Peyer's patch (tissue), 4 donors: ENCODE results near the gene TXNDC16. TPM values are rescaled to one million over a fixed set of nuclear protein-coding genes. Genes with fewer than 3 reads are reported as not detected.

Source experiments
- DNase-seq, 3 donors: peaks; one replicate each; pipeline ENCODE4 v3.0.0-alpha.2; 2017 to 2019
- H3K27ac ChIP-seq, 4 donors: fragments of 200-600 bp; sonication (generic); one replicate each; pipeline ENCODE4 v1.5.1; 2016 to 2019
- H3K27me3 ChIP-seq, 2 donors: fragments of 200-600 bp; sonication (generic); one replicate each; pipeline ENCODE4 v1.5.1; 2019
- H3K36me3 ChIP-seq, 3 donors: fragments of 200-600 bp; sonication (generic); one replicate each; pipeline ENCODE4 v1.5.1; 2016 to 2019
- H3K4me1 ChIP-seq, 4 donors: fragments of 200-600 bp; sonication (generic); one replicate each; pipeline ENCODE4 v1.5.1; 2016 to 2019
- H3K4me3 ChIP-seq, 4 donors: fragments of 200-600 bp; sonication (generic); 1 replicate in 3 of 4; 2 replicates in 1 of 4; pipeline ENCODE4 v1.5.1; 2016 to 2019; ENCODE audit warnings: mild to moderate bottlenecking in 1 of 4
- H3K9me3 ChIP-seq, 4 donors: fragments of 200-600 bp; sonication (generic); one replicate each; pipeline ENCODE4 v1.5.1; 2016 to 2019; ENCODE audit warnings: mild to moderate bottlenecking in 1 of 4
- POLR2A ChIP-seq, 2 donors: fragments of 450-650 bp; IDR thresholded peaks; one replicate each; pipeline ENCODE4 v1.5.1; 2017; ENCODE audit warnings: antibody characterized with exemption in 2 of 2, mild to moderate bottlenecking in 2 of 2, moderate library complexity in 2 of 2
- total RNA-seq, 4 donors: library from RNA; depleted of rRNA; stranded (reverse); fragments of >200 nt; gene quantifications; one replicate each; pipeline ENCODE4 v1.1.0, GENCODE V29; 2016
- TF ChIP-seq, protein P1 (sequence below), 6 experiments: fragments of 450-650 bp in 4 of 6; fragments of 200-600 bp in 2 of 6; sonication (generic) in 1 of 6; IDR thresholded peaks; one replicate each; pipeline ENCODE4 v1.5.1; 2017 to 2019; ENCODE audit warnings: antibody characterized with exemption in 6 of 6, mild to moderate bottlenecking in 3 of 6, moderate library complexity in 1 of 6

Gene TXNDC16
- 1 to 10 TPM; 3.3 to 5.6 (median 4.6) TPM for total RNA-seq

GRCh38 chr14:52552063-52552988 is at the start of gene TXNDC16, which contains the start of gene GPR137C:
TXNDC16 (minus strand) TSS chr14:52552505; CDS start chr14:52543557, 8,948 bp downstream.
GPR137C (plus strand) TSS chr14:52552836; CDS start chr14:52553148, 312 bp downstream.
- no peaks in the 10 kb centered on the region for H3K27me3 ChIP-seq
- H3K27ac ChIP-seq = peak within 1 kb of the TSS; percentile 81 to 91 (median 89)
- peak; percentile 100 for DNase-seq
- H3K4me3 ChIP-seq = peak within 1 kb of the TSS; percentile 66 to 81 (median 74)
- TF ChIP-seq, protein P1, sequence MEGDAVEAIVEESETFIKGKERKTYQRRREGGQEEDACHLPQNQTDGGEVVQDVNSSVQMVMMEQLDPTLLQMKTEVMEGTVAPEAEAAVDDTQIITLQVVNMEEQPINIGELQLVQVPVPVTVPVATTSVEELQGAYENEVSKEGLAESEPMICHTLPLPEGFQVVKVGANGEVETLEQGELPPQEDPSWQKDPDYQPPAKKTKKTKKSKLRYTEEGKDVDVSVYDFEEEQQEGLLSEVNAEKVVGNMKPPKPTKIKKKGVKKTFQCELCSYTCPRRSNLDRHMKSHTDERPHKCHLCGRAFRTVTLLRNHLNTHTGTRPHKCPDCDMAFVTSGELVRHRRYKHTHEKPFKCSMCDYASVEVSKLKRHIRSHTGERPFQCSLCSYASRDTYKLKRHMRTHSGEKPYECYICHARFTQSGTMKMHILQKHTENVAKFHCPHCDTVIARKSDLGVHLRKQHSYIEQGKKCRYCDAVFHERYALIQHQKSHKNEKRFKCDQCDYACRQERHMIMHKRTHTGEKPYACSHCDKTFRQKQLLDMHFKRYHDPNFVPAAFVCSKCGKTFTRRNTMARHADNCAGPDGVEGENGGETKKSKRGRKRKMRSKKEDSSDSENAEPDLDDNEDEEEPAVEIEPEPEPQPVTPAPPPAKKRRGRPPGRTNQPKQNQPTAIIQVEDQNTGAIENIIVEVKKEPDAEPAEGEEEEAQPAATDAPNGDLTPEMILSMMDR (IDR thresholded peaks at IDR 0.05) = peak in 1 of 6 experiments; percentile 12
- peak; percentile 63 to 97 for TF ChIP-seq POLR2A (IDR thresholded peaks at IDR 0.05)
- H3K4me1 ChIP-seq = peaks cover 0 to 20% (median 0%) of the 10 kb centered on the region in 4 donors
- H3K36me3 ChIP-seq = no peaks in the 10 kb centered on the region
- no peaks in the 10 kb centered on the region for H3K9me3 ChIP-seq

- H3K27me3 ChIP-seq = no peaks in the 10 kb centered on the region
- TF ChIP-seq, protein P1 (IDR thresholded peaks at IDR 0.05) = no peak
- TF ChIP-seq POLR2A (IDR thresholded peaks at IDR 0.05) = no peak
- H3K4me3 ChIP-seq = no peak overlapping the region
- H3K4me1 ChIP-seq = no peaks in the 10 kb centered on the region
- no peaks in the 10 kb centered on the region for H3K36me3 ChIP-seq
- H3K27ac ChIP-seq = no peak overlapping the region
- no peak for DNase-seq
- H3K9me3 ChIP-seq = no peaks in the 10 kb centered on the region
These were observed 47.7 kb upstream of the TXNDC16 start for GRCh38 chr14:52599974-52600373.

DNA sequence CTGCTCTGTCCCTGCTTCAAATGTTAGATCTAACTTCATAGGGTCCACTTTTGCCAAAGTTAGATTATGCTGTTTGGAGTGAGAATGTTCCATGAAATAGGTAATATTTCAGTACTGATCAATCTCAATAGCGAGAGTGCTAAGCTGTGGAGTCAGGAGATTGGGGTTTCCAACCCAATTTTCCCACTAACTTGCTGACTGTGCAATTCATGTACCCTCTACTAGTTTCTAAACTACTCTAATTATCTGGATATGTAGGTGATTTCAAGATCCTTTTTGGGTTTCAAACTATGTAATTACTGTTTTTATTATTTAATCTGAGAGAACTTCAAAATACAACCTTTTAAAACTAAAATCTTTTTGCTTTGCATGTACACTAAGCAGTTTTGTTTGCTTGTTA is 46.3 kb upstream of the TXNDC16 start:
- Histone ChIP-seq H3K27me3 (no peaks in the 10 kb centered on the region), H3K4me3 (no peak overlapping the region), H3K9me3 (no peaks in the 10 kb centered on the region), H3K36me3 (no peaks in the 10 kb centered on the region), H3K27ac (no peak overlapping the region), H3K4me1 (no peaks in the 10 kb centered on the region)
- no peak for DNase-seq
- no peak for TF ChIP-seq POLR2A (IDR thresholded peaks at IDR 0.05)
- TF ChIP-seq, protein P1 (IDR thresholded peaks at IDR 0.05) = no peak

DNA sequence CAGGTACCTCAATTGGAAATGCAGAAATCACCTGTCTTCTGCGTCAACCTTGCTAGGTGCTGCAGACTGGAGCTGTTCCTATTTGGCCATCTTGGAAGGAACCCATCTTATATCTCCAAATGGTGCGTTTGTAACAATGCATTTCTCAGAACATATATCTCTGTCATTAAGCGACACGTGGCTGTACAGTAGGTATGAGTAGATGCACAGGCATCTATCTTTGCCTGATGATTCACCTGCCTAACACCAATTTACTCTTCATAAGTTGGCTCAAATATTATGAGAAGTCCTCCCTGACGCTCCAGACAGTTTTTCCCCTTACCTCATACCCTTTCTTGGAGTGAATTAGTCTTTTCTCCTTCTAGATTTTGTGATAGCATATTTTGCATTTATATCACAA is 44.6 kb upstream of the TXNDC16 start:
- H3K4me3 ChIP-seq = no peak overlapping the region
- no peaks in the 10 kb centered on the region for H3K27me3 ChIP-seq
- no peak for DNase-seq

DNA sequence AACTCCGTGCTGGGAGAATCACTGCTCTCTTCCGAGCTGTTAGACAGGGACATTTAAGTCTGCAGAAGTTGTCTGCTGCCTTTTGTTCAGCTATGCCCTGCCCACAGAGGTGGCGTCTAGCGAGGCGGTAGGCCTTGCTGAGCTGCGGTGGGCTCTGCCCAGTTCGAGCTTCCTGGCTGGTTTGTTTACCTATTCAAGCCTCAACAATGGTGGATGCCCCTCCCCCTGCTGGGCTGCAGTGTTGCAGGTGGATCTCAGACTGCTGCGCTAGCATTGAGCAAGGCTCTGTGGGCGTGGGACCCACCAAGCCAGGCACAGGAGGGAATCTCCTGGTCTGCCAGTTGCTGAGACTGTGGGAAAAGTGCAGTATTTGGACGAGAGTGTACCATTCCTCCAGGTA is 44.0 kb upstream of the TXNDC16 start:
- Histone ChIP-seq H3K4me1 (no peaks in the 10 kb centered on the region), H3K36me3 (no peaks in the 10 kb centered on the region), H3K27me3 (no peaks in the 10 kb centered on the region), H3K9me3 (no peaks in the 10 kb centered on the region), H3K4me3 (no peak overlapping the region), H3K27ac (no peak overlapping the region)
- TF ChIP-seq POLR2A (IDR thresholded peaks at IDR 0.05) = no peak
- TF ChIP-seq, protein P1 (IDR thresholded peaks at IDR 0.05) = no peak
- no peak for DNase-seq

More for the DNA sequence above, 44.6 kb upstream of the TXNDC16 start:
- Histone ChIP-seq H3K9me3 (no peaks in the 10 kb centered on the region), H3K27ac (no peak overlapping the region), H3K4me1 (no peaks in the 10 kb centered on the region), H3K36me3 (no peaks in the 10 kb centered on the region)
- TF ChIP-seq, protein P1 (IDR thresholded peaks at IDR 0.05) = no peak
- no peak for TF ChIP-seq POLR2A (IDR thresholded peaks at IDR 0.05)
